ENCODE results near the gene GPR137C.

GPR137C gene, protein sequence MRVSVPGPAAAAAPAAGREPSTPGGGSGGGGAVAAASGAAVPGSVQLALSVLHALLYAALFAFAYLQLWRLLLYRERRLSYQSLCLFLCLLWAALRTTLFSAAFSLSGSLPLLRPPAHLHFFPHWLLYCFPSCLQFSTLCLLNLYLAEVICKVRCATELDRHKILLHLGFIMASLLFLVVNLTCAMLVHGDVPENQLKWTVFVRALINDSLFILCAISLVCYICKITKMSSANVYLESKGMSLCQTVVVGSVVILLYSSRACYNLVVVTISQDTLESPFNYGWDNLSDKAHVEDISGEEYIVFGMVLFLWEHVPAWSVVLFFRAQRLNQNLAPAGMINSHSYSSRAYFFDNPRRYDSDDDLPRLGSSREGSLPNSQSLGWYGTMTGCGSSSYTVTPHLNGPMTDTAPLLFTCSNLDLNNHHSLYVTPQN

DNA sequence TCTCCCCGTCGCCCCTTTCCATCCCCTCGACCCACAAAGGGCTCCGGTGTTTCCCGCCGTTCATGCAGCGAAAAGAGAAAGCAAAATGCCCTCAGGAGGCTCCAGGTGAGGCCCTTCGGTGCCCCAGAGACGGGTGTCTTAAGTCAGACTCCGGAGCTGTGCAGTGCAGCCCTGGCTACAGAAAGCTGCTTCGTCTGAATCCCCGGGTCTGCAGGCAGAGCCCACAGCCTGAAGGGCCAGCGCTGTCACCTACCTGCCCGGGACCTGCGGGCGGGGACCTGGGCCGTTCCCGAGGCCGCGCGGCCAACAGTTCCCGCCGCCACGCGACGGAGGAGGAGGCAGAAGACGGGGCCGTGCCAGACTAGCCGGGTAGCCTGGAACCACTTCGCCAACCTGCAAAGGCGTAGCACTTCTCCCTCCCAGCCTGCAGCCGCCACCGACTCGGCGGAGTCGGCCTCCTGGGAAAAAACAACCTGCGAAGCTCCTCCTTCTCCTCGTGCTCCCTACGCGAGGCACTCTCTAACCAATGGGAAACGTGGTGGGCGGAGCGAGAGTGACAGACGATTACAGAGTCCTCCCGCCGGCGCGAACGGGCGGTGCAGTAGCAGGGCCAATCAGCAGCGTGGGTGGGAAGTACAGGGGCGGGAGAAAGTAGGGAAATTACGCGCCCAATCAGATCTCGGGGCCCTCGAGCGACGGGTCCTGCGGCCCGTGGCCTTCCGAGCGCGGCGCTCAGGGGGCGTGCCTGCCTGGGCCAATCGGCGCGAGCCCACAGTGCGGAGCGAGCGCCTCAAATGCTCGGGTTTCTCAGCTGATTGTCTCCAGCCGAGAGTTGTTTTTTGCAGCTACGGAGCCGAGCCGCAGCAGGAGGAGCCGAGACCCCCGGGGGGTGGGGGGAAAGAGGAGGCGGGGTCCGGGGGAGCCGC, at the start of gene GPR137C, which contains the start of gene TXNDC16:
Gene GPR137C (plus strand): TSS at position 774 of the 926 bp plus-strand sequence. CDS start 312 bp downstream, outside the sequence.
Gene TXNDC16 (minus strand): TSS at position 443 of the 926 bp plus-strand sequence. CDS start 8,948 bp downstream, outside the sequence.
- peak; percentile 99 for DNase-seq (ENCODE audit: low spot score)

DNA sequence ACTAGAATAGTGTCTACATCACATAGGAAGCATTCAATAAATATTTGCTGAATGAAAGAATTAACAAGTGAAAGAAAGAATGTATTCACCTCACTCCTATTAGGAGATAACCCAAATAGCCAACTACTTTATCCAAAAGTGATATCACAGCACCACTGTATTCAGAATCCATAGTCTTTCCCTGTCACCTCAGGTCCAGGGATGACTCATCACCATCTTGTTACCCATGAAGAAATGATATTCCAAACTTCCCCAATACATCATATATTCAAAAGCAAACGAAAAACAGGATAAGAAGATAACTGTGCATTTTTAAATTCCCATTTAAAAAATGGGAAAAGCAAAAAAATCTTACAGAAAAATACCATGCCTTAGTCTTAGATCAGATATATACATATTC, 39.4 kb upstream of the GPR137C start:
- DNase-seq (ENCODE audit: low spot score), result no peak

DNA sequence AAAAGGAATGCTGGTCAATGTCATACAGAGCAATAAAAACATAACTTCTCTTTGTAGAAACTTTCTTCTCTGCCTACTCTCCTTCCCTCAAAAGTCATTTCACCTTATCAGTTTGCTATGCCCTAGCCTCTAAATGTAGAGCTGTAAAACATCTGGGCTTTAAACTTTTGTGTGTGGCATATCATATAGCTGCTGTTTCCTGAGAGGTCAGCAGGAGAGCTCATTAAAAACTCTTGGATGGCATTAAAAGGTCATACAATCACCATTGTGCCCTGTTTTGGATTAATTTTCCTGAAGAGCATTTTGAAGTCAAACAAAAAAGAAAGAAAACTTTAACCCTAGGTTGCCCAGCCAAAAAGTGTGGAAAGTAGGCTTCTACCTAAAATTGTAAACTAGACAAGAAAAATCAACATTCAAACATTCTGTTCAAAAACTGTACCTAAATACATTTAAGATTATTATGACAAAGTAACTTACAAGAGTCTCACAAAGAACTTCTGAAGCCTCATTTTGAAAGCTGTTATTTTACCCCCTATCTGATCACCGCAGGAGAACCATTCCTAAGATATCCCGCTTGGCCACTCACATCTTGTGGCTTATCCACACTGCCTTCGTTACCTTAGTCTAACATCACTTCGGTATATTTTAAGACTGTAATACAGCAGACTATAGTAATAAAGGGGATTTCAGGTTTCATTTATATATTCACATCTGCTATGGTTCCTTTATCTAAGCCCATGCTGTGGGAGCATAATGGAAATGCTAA, 38.4 kb upstream of the GPR137C start:
- no peak for DNase-seq (ENCODE audit: low spot score)

DNA sequence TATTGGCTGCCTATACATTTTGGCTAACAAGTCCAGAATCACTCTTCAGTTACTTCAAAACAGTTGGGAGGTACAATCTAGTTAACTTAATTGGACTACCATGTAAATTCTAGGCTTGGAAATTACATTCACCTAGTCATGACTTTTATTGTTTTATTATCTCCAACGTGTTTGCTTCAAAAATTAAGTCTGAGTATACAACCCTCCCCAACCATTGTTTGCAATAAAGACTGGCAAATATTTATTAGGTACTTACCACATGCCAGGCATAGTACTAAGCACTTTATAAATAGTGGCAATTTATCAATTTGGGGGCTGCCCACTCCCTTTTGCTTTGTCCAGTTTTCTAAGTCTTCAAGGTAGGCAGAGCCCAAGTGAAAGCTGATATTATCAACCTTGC, 30.6 kb upstream of the GPR137C start:
- DNase-seq (ENCODE audit: low spot score), result no peak

DNA sequence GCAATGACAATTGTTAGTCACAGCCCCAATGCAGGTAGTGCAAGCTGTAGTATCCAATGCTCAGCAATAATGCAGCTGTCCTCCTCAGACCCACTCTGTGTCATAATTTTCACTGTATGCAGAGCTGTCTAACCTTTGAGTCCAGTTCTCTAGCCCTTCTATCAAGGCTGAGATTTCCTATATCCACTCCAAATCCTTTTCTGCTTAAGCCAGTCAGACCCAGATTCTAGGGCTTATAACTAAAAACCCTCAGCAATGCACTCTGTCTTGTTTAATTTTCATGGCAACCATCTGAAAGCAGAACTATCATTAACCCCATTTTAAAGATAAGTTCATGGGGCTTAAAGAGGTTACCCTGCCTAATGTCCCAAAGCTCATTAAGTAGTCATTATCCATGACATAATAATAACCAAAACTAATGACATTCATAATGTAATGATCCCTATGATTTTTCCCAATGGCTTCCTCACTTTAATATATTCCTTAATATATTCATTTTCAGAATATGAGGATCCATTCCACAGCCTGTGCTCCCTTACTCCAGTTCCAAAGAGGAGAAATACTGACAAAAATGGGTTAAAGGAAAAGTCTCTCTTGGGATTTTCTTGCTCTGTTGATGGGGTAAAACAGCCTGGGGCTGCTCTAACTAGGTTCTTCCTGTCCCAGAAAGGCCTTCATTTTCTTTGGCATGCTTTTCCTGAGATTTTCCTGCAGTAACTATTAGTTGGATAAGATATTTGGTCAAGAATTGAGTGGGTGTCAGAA, 29.9 kb upstream of the GPR137C start:
- DNase-seq (ENCODE audit: low spot score), result no peak

DNA sequence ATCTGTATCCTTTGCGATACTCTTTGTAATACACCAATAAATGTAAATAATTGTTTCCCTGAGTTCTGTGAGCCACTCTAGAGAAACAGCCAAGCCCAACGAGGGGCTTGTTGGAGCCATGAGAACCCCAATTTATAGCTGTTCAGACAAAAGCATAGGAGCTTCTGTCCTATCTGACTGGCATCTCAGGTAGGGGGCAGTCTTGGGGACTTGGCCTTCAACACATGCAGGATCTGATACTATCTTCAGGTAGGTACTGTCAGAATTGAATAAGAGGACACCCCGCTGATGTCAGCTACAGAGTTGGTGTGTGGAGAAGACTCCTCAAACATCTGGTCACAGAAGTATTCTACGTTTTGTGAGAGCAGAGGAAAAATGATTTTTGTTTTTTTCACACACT, 25.6 kb upstream of the GPR137C start:
- DNase-seq (ENCODE audit: low spot score), result no peak

DNA sequence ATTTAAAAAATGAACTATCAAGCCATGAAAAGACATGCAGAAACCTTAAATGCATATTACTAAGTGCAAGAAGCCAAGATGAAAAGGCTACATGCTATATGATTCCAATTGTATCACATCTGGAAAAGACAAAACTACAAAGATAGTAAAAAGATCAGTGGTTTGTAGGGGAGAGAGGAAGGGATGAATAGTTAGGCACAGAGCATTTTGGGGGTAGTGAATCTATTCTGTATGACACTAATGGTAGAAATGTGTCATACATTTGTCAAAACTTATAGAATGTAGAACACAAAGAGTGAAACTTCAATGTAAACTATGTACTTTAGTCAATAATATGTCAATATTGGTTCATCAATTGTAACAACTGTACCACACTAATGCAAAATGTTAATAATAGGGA, 21.2 kb upstream of the GPR137C start:
- no peak for DNase-seq (ENCODE audit: low spot score)

DNA sequence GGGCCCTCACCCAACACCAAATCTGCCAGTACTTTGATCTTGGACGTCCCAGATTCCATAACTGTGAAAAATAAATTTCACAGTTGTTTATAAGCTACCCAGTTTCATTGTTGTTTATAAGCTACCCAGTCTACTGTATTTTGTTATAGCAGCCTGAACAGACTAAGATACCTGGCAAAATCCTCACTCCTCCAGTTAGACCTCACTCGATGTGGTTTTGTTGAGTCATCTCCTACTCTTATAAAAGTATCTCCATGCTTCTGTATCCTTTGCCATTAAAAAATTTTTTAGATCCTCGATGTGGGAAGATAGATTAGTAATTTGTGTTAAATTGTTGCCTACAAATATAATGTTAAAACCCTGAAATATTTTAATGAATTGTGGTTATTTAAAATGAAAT, 16.4 kb upstream of the GPR137C start:
- no peak for DNase-seq (ENCODE audit: low spot score)

DNA sequence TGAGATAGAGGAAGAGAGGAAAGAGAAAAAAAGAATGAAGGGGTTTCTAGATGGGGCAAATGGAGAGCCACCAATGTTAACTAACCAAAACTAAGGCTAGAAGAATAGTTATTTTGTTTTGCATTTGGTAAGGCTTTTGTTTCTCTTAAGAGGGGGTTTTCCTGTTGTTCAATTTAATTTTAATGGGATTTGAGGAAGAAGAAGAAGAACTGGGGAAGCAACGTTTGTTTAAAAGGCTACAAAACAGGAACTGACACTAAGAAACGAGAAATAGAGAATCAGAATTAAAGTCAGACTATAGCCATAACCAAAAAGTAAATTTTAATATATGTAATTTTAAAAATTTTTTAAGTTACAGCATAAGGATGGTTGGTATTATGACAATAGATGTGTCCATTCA, 14.0 kb upstream of the GPR137C start:
- no peak for DNase-seq (ENCODE audit: low spot score)

DNA sequence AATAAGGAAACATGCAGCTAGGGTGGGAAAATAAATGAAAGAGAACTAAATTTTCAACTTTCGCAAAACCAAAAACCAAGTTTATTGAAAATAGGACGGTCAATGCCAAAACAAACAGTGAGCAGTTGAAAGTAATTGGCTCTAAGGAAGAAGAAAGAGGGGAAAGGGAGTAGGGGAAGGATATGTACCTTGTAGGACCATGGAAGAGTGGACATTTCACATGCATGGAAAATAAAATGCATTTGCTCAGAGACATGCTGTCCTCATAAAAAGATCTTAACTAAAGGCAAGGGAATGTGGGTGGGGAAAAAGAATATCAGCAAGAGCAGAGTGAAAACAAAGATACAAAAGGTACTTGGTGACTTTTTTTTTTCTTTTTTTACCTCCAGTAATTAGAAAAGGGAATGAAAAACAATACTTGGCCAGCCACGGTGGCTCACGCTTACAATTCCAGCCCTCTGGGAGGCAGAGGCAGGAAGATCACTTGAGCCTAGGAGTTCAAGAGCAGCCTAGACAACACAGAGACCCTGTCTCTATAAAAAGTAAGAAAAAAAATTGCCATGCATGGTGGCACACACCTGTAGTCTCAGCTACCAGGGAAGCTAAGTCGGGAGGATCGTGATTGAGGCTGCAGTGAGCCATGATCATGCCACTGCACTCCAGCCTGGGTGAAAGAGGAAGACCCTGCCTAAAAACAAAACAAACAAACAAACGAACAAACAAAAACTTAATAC, 6.9 kb upstream of the GPR137C start:
- no peak for DNase-seq (ENCODE audit: low spot score)

DNA sequence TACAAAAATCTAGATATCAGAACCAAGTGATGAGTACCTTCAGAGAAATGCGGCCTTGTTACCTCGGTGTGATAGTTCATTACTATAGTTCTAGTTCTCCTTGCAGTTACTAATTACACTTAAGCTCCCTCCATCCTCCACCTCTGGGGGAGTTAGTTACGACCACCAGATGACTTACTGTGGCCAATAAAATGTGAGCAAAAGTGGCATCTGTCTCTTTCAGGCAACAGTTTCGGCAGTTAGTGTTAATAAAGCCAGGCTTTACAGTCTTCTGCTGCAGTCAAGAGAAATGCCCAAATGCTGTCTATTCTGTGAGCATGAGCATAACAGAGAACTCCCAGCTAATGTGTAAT, 6.3 kb upstream of the GPR137C start:
- no peak for DNase-seq (ENCODE audit: low spot score)

DNA sequence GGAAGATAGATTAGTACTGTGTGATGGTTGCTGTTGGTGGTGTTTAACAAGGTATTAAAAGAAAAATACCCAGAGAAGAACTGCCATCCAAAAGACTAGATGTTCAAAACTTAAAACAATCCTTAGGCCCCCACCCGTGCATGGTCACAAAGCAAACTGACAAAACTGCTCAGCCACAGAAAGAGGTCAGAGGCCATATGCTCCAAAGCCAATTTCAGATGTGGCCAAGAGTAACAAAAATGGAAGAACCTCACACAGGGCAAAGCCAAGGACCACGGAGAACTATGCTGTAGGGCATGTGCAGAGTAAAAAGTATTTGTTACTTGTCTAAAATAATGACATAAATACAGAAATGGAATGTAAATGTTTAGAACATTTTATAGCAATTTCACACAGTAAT, 5.6 kb upstream of the GPR137C start:
- DNase-seq (ENCODE audit: low spot score), result no peak

DNA sequence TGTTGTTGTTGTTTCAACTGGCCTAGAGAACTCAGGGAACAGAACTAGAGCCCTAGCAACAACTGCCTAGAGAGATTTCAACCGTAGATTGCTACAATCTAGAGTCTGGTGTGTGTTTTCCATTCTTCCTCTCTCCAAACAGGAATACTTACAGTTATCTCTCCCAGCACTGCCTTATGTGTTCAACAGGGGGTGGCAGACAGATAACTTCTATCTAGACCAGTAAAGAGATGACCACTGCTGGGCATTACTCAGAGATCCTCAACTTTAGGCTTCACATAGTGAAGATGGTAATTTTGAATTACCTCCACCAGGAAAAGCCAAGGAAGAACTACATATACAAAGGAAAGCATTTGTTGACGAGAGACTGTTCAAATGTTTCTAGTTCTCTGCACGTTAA, 5.1 kb upstream of the GPR137C start:
- DNase-seq (ENCODE audit: low spot score), result no peak

DNA sequence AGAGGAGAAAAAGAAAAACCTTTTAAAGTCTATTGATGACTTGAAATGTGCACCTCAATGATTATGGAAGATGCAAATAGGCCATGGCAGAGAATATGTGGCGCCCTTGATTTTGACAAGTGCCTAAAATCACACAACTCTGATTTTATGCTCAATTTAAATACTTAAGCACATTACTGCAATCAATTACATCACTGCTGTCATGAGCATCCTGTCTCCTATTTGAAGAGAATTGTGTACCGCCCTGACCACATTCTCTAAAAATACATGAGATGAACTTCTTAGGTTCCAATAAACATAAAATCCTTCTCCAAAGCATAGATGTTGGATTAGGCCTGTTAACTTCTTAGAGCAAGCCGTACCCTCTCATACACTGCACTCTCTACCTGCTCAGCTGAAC, 2.0 kb upstream of the GPR137C start:
- DNase-seq (ENCODE audit: low spot score), result no peak

DNA sequence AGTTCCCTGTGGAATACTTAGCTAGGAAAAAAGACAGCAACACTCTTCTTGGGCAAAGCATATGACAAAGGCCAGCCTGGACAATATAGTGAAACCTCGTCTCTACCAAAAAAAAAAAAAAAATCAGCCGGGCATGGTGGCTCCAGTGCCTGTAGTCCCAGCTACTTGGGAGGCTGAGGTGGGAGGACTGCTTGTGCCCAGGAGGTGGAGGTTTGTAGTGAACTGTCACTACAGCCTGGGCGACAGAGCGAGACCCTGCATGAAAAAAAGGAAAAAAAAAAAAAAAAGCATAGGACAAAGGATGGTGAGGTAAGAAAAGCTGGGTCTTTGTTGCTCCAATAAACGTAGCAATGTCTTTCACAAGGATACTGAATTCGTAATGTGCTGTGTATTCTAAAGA, 1.4 kb upstream of the GPR137C start:
- DNase-seq (ENCODE audit: low spot score), result no peak

DNA sequence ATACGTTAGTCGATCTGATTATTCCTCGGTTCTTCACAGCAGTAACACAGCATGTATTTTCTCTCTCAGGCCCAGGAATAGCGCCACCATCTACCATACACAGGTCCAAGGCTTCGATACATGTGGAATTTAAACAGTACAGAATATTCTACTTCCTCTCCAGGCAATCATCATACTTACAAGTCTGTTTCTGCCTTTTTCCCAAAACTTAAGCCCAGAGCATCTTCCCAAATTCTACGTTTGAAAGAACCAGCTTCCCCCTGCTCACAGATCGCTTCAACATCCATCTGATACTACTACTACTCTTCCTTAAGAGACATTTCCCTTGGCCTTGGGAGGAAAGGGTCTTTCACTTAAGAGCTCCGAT, 957 bp upstream of the GPR137C start:
- no peak for DNase-seq (ENCODE audit: low spot score)

DNA sequence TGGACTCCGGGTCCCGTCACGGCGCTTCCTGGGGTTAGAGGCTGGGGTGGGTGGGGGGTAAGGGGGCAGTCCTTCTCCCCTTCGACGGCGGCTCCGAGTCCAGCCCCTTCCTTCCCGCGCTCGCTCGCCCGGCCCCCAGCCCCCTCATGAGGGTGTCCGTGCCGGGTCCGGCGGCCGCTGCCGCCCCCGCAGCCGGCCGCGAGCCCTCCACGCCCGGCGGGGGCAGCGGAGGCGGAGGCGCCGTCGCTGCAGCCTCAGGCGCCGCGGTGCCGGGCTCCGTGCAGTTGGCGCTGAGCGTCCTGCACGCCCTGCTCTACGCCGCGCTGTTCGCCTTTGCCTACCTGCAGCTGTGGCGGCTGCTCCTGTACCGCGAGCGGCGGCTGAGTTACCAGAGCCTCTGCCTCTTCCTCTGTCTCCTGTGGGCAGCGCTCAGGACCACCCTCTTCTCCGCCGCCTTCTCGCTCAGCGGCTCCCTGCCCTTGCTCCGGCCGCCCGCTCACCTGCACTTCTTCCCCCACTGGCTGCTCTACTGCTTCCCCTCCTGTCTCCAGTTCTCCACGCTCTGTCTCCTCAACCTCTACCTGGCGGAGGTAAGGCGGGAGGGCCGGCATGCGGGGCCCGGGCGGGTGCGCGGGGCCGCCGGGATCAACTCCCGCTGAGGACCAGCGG, 500 bp downstream of the GPR137C start:
- peak; percentile 76 for DNase-seq (ENCODE audit: low spot score)

DNA sequence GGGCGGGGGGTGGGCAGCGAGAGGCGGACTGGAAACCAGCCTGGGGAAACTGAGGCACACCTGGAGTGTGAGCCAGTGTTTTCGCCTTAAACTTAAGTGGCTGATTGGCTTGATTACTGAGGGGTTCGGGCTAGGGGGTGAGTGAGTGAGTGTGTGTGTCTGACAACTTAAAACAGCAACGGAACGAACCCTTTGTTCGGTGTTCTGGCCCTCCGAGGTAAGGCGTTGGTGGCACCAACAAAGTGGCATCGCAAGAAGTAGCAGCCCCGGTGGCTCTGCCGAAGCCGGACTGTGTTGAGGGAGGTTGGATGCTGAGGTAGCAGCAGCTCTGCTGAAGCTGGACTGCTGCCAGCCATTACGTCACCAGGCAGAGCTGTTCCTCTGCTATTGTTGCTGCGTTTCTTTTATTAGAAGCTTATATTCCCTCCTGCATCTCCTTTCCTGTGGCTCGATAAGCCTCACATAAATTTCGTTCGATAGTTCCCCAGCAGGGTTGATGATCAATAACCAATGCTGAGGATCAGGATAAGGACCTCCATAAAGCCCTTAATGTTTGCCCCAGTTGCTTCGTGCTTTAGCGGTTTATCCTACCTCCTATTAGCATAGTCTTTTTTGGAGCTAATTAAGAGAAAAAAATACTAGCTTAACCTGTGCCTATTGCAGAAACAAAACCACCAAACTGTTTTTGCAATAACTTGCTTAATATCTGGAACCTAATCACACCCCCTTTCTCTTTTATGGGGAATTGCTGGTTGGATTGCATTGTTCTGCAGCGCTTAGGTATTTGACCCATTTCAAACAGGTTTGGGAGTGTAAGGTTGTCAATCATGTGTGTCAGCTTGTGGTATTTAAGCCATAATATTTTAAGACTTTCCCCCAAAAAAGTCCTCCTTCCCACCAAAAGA, 1.3 kb downstream of the GPR137C start:
- DNase-seq (ENCODE audit: low spot score), result peak; percentile 66

DNA sequence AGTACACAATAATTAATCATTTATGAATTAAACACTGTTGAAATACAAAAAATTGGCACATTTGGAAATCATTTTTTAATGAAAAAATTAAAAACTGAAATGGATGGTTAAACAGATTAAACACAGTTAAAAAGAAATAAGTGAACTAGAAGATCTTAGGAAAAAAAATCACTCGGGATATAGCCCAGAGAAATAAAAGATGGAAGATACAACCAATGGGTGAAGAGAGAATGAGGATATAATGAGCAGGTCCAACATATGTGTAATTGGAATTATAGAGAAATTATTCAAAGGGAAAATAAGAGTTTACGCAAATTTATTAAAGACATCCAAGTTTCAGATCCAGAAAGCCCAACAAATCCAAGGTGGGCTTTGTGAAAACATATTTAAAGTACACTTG, 6.1 kb downstream of the GPR137C start:
- DNase-seq (ENCODE audit: low spot score), result no peak
